Psoas muscle (tissue), 8 donors: ENCODE measurements around the gene LARP1. TPM values are rescaled to one million over a fixed set of nuclear protein-coding genes. Genes with fewer than 3 reads are reported as not detected.

Experiments used
- ATAC-seq, 4 donors: fragments of 200-7000 bp; cut with Tn5 transposase; one replicate each; pipeline ENCODE4 v1.9.1; 2020; ENCODE audit warnings: moderate library complexity in 3 of 4, mild to moderate bottlenecking in 2 of 4
- DNase-seq, 2 donors: peaks; one replicate each; pipeline ENCODE4 v3.0.0-alpha.2; 2020
- H3K27ac ChIP-seq: fragments of 200-600 bp; one replicate; pipeline ENCODE4 v1.8.0; 2022
- H3K27me3 ChIP-seq, 3 donors: fragments of 200-600 bp in 1 of 3; one replicate each; pipeline versions ENCODE4 v1.6.1 to v1.8.0; 2013 to 2022; ENCODE audit warnings: low read length in 2 of 3, mild to moderate bottlenecking in 2 of 3, moderate library complexity in 1 of 3; ENCODE audit not compliant: insufficient read depth in 3 of 3
- H3K36me3 ChIP-seq, 2 donors: fragments of 200-600 bp in 1 of 2; one replicate each; pipeline versions ENCODE4 v1.6.1 to v1.8.0; 2013 to 2022; ENCODE audit warnings: low read depth in 1 of 2, mild to moderate bottlenecking in 1 of 2, moderate library complexity in 1 of 2; ENCODE audit not compliant: insufficient read depth in 1 of 2
- H3K4me1 ChIP-seq: fragments of 200-600 bp; one replicate; pipeline ENCODE4 v1.8.0; 2022
- H3K4me3 ChIP-seq: fragments of 200-600 bp; one replicate; pipeline ENCODE4 v1.8.0; 2022; ENCODE audit warnings: mild to moderate bottlenecking
- H3K9me3 ChIP-seq: fragments of 200-600 bp; one replicate; pipeline ENCODE4 v1.8.0; 2022
- CTCF ChIP-seq: fragments of 200-600 bp; IDR thresholded peaks from one replicate; pipeline ENCODE4 v1.8.0; 2022; ENCODE audit warnings: antibody characterized with exemption
- WGBS, 3 donors: extraction: QIAGEN DNeasy Blood & Tissue Kit; methylation state at CpG; one replicate each; pipeline versions ENCODE4 v1.1.6 to v1.1.7; 2013; 5-methylcytosine and 5-hydroxymethylcytosine counted together
- intact Hi-C, 2 donors: fragments of 100-400 bp; cut with DNase I; formaldehyde crosslinking; loops; one replicate each; pipeline versions ENCODE4 v1.11.0 to v1.14.2; 2022
- polyA plus RNA-seq, 3 donors: library from polyadenylated mRNA; stranded (reverse); fragments of 200-250 nt; gene quantifications; one replicate each; pipeline ENCODE4 v1.2.3, GENCODE V29; 2013
- total RNA-seq, 4 donors: library from RNA; stranded (reverse); fragmentation: NEBNext Ultra II Directional in 2 of 4; extraction: Animal tissue kit (Norgen Biotek cat#: 25700) in 2 of 4; gene quantifications; one replicate each; pipeline versions ENCODE4 v1.2.1 to v1.2.4, GENCODE V29; 2021 to 2023
- donor health status: healthy with polysubstance abuse.
- donor health status: DM: no; HTN: no; CAD: no; lungs with moderate emphysema.
- donor health status: Bipolar disorder and iron deficiency.
- donor health status: healthy.
- donor health status: DM: yes; HTN: yes; CAD: no.
- donor health status: DM: no; HTN: no; CAD: no.
- donor health status: DM: no; HTN: no; CAD: no.
- donor health status: DM: yes; HTN: yes; CAD: no.

The LARP1 gene
- total and polyA plus RNA-seq, 7 donors = 34.1 to 173 (median 108) TPM

- WGBS, 3 donors = 59 to 66% (median 61%) methylated on average over 5 of the region's 5 CpGs
- intact Hi-C loops = no loop called here
- Histone ChIP-seq H3K4me1 (peaks cover 27% of the 10 kb centered on the region), H3K36me3 (no peaks in the 10 kb centered on the region), H3K4me3 (no peak overlapping the region), H3K27me3 (no peaks in the 10 kb centered on the region), H3K27ac (peak overlapping the region; percentile 55), H3K9me3 (no peaks in the 10 kb centered on the region)
- peak; percentile 44 to 65 (median 62) for ATAC-seq
- TF ChIP-seq CTCF = no peak
- DNase-seq = no peak
Measured at GRCh38 chr5:154708846-154709245, 46.3 kb upstream of the LARP1 start.

GRCh38 chr5:154709368-154710305, 45.5 kb upstream of the LARP1 start:
- ATAC-seq (no peak), DNase-seq (no peak)
- Histone ChIP-seq H3K4me3 (no peak overlapping the region), H3K36me3 (no peaks in the 10 kb centered on the region), H3K9me3 (no peaks in the 10 kb centered on the region), H3K27ac (no peak overlapping the region), H3K4me1 (peaks cover 30% of the 10 kb centered on the region), H3K27me3 (no peaks in the 10 kb centered on the region)
- no peak for TF ChIP-seq CTCF
- 88 to 93% (median 88%) methylated on average over 15 of the region's 15 CpGs for WGBS, 3 donors
- intact Hi-C loops = no loop called here

DNA sequence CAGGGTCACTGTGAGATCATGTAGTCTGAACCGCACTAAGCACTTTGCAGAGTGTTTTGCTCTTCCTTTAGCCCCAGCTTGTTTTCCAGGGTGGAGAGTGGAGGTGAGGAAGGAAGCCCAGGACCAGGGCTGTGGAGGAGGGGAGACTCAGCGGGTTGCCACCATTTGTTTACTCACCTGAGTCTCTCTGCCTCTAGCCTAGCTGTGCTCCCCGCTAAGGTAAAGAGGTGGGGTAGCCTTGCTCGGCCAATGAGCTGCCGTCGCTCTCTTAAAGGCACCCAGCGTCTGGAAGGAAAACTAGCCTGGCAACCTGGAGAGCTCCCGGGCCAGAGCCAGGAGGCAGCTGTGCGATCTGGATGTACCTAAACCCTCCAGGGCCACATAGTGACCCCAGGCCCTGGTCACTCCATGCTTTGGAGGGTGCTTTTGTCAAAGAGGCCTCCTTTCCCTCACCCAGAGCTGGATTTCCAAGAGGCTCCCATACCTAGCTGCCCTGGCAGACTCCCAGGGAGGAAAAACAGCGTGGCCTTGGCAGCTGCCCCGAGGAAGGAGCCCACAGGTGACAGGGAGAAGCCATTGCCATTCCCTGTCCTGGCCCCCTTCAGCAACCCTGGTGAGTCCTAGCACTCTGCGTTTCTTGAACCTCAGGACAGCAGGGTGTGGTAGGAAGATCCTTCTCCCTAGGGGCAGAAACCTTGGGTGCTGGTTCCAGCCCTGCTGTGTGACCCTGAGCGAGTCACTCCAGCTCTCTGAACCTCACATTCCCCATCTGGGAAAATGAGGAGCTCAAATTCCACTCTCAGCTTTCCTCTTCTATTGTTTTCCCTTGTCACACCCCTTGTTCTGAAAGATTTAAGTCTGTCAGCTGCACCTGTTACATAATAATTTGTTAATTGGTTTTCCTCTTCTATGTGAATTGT, 42.4 kb upstream of the LARP1 start:
- TF ChIP-seq CTCF = no peak
- Histone ChIP-seq H3K4me3 (no peak overlapping the region), H3K36me3 (no peaks in the 10 kb centered on the region), H3K27ac (no peak overlapping the region), H3K9me3 (no peaks in the 10 kb centered on the region), H3K27me3 (no peaks in the 10 kb centered on the region), H3K4me1 (peaks cover 26% of the 10 kb centered on the region)
- WGBS, 3 donors = 58 to 60% (median 59%) methylated on average over 13 of the region's 13 CpGs
- intact Hi-C loops = no loop called here
- DNase-seq (no peak), ATAC-seq (peak in 1 of 4 donors; percentile 10)

DNA sequence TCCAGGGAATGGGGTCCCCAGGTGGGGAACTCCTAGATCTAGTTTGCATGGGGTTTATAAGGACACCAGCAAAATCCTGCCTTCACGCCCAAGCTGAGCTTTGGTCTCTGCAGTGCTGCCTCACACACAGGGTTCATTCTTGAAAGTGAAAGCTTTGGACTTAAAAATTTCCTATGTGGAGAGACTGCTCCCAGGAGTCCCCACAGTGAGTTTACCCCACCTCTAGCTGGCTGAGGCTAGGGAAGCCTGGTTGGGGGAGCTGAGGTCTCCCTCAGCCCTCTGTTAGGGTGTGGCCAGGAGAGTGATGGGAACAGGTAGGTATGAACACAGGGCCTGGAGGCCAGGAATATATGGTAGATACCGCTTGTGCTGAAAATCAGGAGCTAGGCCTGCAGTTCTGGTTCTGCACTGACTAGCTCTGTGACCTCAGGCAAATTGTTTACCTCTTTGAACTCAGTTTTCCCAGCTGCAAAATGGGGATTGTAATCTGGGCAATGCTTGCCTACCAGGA, 41.5 kb upstream of the LARP1 start:
- intact Hi-C loops = no loop called here
- H3K27me3 ChIP-seq = no peaks in the 10 kb centered on the region
- no peaks in the 10 kb centered on the region for H3K36me3 ChIP-seq
- H3K9me3 ChIP-seq = no peaks in the 10 kb centered on the region
- ATAC-seq = no peak
- no peak for TF ChIP-seq CTCF
- peaks cover 24% of the 10 kb centered on the region for H3K4me1 ChIP-seq
- H3K4me3 ChIP-seq = no peak overlapping the region
- DNase-seq = no peak
- whole genome bisulfite sequencing, 3 donors = 79 to 94% (median 84%) methylated on average over 2 of the region's 2 CpGs
- no peak overlapping the region for H3K27ac ChIP-seq
